Adrenal gland (tissue), 19 donors: Measurements from ENCODE around the gene RPS8. TPM values are rescaled to one million over a fixed set of nuclear protein-coding genes. Genes with fewer than 3 reads are reported as not detected.

Experiments
- DNase-seq, 7 donors: peaks; one replicate each; pipeline ENCODE4 v3.0.0-alpha.2; 2019 to 2020
- H3K27ac ChIP-seq, 5 donors: fragments of 200-600 bp; sonication (generic) in 4 of 5; 1 replicate in 3 of 5; 2 replicates in 2 of 5; pipeline versions ENCODE4 v1.5.1 to v1.8.0; 2016 to 2020; ENCODE audit warnings: mild to moderate bottlenecking in 1 of 5
- H3K27me3 ChIP-seq: fragments of 200-600 bp; 2 replicates; pipeline ENCODE4 v1.8.0; 2021
- H3K36me3 ChIP-seq, 2 donors: fragments of 200-600 bp; replicated peaks in 1 of 2; 1 replicate in 1 of 2; 2 replicates in 1 of 2; pipeline versions ENCODE4 v1.5.1 to v1.8.0; 2018 to 2022
- H3K4me1 ChIP-seq, 2 donors: fragments of 200-600 bp; replicated peaks in 1 of 2; 1 replicate in 1 of 2; 2 replicates in 1 of 2; pipeline versions ENCODE4 v1.5.1 to v1.8.0; 2018 to 2021
- H3K4me3 ChIP-seq, 4 donors: fragments of 200-600 bp; sonication (generic) in 3 of 4; one replicate each; pipeline ENCODE4 v1.5.1; 2016 to 2018
- H3K9me3 ChIP-seq, 3 donors: fragments of 200-600 bp; sonication (generic) in 1 of 3; replicated peaks in 1 of 3; 1 replicate in 2 of 3; 2 replicates in 1 of 3; pipeline versions ENCODE4 v1.5.1 to v1.8.0; 2016 to 2021
- CTCF ChIP-seq, 6 experiments: fragments of 450-650 bp in 4 of 6; fragments of 200-600 bp in 2 of 6; sonication (generic) in 1 of 6; IDR thresholded peaks; 1 replicate in 5 of 6; 2 replicates in 1 of 6; pipeline versions ENCODE4 v1.5.1 to v1.8.0; 2016 to 2021; ENCODE audit warnings: antibody characterized with exemption in 6 of 6, mild to moderate bottlenecking in 2 of 6, moderate library complexity in 1 of 6
- POLR2A ChIP-seq, 2 donors: fragments of 450-650 bp; IDR thresholded peaks; one replicate each; pipeline ENCODE4 v1.6.1; 2017; ENCODE audit warnings: antibody characterized with exemption in 2 of 2, mild to moderate bottlenecking in 2 of 2, moderate library complexity in 1 of 2
- WGBS, 4 donors: extraction: QIAGEN DNeasy Blood & Tissue Kit in 2 of 4; methylation state at CpG; one replicate each; pipeline versions ENCODE4 v1.1.5 to v1.1.7; 2013 to 2017; 5-methylcytosine and 5-hydroxymethylcytosine counted together
- intact Hi-C, 2 donors: fragments of 100-400 bp; cut with DNase I; formaldehyde crosslinking; loops; one replicate each; pipeline versions ENCODE4 v1.14.1 to v1.15.0; 2022 to 2023
- long read RNA-seq, 10 donors: library from polyadenylated mRNA in 3 of 10; unstranded in 2 of 10; stranded (forward) in 1 of 10; transcript quantifications; one replicate each; pipeline ENCODE4 v2.0.0 and lab custom pipeline, GENCODE V29; 2021 to 2026
- polyA plus RNA-seq, 3 donors: library from polyadenylated mRNA; stranded (reverse); fragments of 200-250 nt in 2 of 3; fragments of 350-450 nt in 1 of 3; fragmentation: Illumina TruSeq in 1 of 3; extraction: RNeasy Lipid Tissue Mini Kit (QIAGEN cat#74804) in 1 of 3; gene quantifications; one replicate each; pipeline ENCODE4 v1.2.3, GENCODE V29; 2013 to 2014
- total RNA-seq, 9 donors: library from RNA; depleted of rRNA in 4 of 9; stranded (reverse); fragments of >200 nt in 4 of 9; fragments of 120-200 nt in 1 of 9; fragmentation: NEBNext Ultra II Directional in 1 of 9; extraction: Animal tissue kit (Norgen Biotek cat#: 25700) in 1 of 9; gene quantifications; one replicate each; pipeline versions ENCODE4 v1.1.0 to v1.2.4, GENCODE V29; 2013 to 2023
- donor health status: healthy with polysubstance abuse.
- donor health status: Bipolar disorder and iron deficiency.
- donor health status: DM: yes; HTN: yes; CAD: no.
- donor health status: DM: no; HTN: no; CAD: no.
- donor health status: DM: no; HTN: no; CAD: no.
- donor health status: DM: yes; HTN: yes; CAD: no.

RPS8 gene
- total RNA-seq (1,000 to 10,000 TPM; 1,508 to 2,877 (median 2,470) TPM), polyA plus RNA-seq (1,000 to 10,000 TPM; 1,753 to 3,127 (median 2,737) TPM)
- long read RNA-seq, donor 1, transcript RPS8-205 (2 exons, 391 nt): minor isoform, 66 of 1,914 reads
- long read RNA-seq, donor 1, transcript RPS8-203 (3 exons, 898 nt): minor isoform, 88 of 1,914 reads
- long read RNA-seq, donor 1, transcript RPS8-207 (5 exons, 1,115 nt): minor isoform, 232 of 1,914 reads
- long read RNA-seq, donor 1, transcript RPS8-202 (6 exons, 881 nt): major isoform, 851 of 1,914 reads
- long read RNA-seq, donor 1, partial matches to known transcripts: 576 of 1,914 reads
- long read RNA-seq, donor 1, other reads (novel, unspliced or antisense): 82 of 1,914 reads
- long read RNA-seq, donor 2, transcript RPS8-207 (5 exons, 1,115 nt): minor isoform, 135 of 1,169 reads
- long read RNA-seq, donor 2, transcript RPS8-205 (2 exons, 391 nt): minor isoform, 52 of 1,169 reads
- long read RNA-seq, donor 2, transcript RPS8-202 (6 exons, 881 nt): major isoform, 629 of 1,169 reads
- long read RNA-seq, donor 2, transcript RPS8-203 (3 exons, 898 nt): minor isoform, 73 of 1,169 reads
- long read RNA-seq, donor 2, partial matches to known transcripts: 222 of 1,169 reads
- long read RNA-seq, donor 2, other reads (novel, unspliced or antisense): 45 of 1,169 reads
- long read RNA-seq, donor 3, transcript RPS8-207 (5 exons, 1,115 nt): minor isoform, 115 of 1,077 reads
- long read RNA-seq, donor 3, transcript RPS8-205 (2 exons, 391 nt): minor isoform, 72 of 1,077 reads
- long read RNA-seq, donor 3, transcript RPS8-202 (6 exons, 881 nt): major isoform, 439 of 1,077 reads
- long read RNA-seq, donor 3, transcript RPS8-203 (3 exons, 898 nt): minor isoform, 54 of 1,077 reads
- long read RNA-seq, donor 3, partial matches to known transcripts: 332 of 1,077 reads
- long read RNA-seq, donor 3, other reads (novel, unspliced or antisense): 61 of 1,077 reads
- long read RNA-seq, donor 4, transcript RPS8-207 (5 exons, 1,115 nt): minor isoform, 127 of 1,454 reads
- long read RNA-seq, donor 4, transcript RPS8-201 (6 exons, 685 nt): minor isoform, 5 of 1,454 reads
- long read RNA-seq, donor 4, transcript RPS8-202 (6 exons, 881 nt): major isoform, 698 of 1,454 reads
- long read RNA-seq, donor 4, partial matches to known transcripts: 597 of 1,454 reads
- long read RNA-seq, donor 4, other reads (novel, unspliced or antisense): 24 of 1,454 reads
- long read RNA-seq, donor 5, transcript RPS8-207 (5 exons, 1,115 nt): minor isoform, 40 of 911 reads
- long read RNA-seq, donor 5, transcript RPS8-202 (6 exons, 881 nt): major isoform, 817 of 911 reads
- long read RNA-seq, donor 5, transcript RPS8-205 (2 exons, 391 nt): minor isoform, 6 of 911 reads
- long read RNA-seq, donor 5, transcript RPS8-203 (3 exons, 898 nt): minor isoform, 5 of 911 reads
- long read RNA-seq, donor 5, partial matches to known transcripts: 26 of 911 reads
- long read RNA-seq, donor 5, other reads (novel, unspliced or antisense): 12 of 911 reads
- long read RNA-seq, donor 6, transcript RPS8-203 (3 exons, 898 nt): minor isoform, 5 of 1,461 reads
- long read RNA-seq, donor 6, transcript RPS8-202 (6 exons, 881 nt): major isoform, 618 of 1,461 reads
- long read RNA-seq, donor 6, transcript RPS8-207 (5 exons, 1,115 nt): minor isoform, 102 of 1,461 reads
- long read RNA-seq, donor 6, partial matches to known transcripts: 707 of 1,461 reads
- long read RNA-seq, donor 6, other reads (novel, unspliced or antisense): 26 of 1,461 reads
- long read RNA-seq, donor 7, transcript RPS8-205 (2 exons, 391 nt): minor isoform, 43 of 940 reads
- long read RNA-seq, donor 7, transcript RPS8-207 (5 exons, 1,115 nt): minor isoform, 110 of 940 reads
- long read RNA-seq, donor 7, transcript RPS8-203 (3 exons, 898 nt): minor isoform, 37 of 940 reads
- long read RNA-seq, donor 7, transcript RPS8-202 (6 exons, 881 nt): major isoform, 503 of 940 reads
- long read RNA-seq, donor 7, partial matches to known transcripts: 219 of 940 reads
- long read RNA-seq, donor 7, other reads (novel, unspliced or antisense): 20 of 940 reads
- long read RNA-seq, donor 8, transcript RPS8-203 (3 exons, 898 nt): minor isoform, 55 of 1,658 reads
- long read RNA-seq, donor 8, transcript RPS8-205 (2 exons, 391 nt): minor isoform, 31 of 1,658 reads
- long read RNA-seq, donor 8, transcript RPS8-207 (5 exons, 1,115 nt): minor isoform, 183 of 1,658 reads
- long read RNA-seq, donor 8, transcript RPS8-202 (6 exons, 881 nt): major isoform, 1,118 of 1,658 reads
- long read RNA-seq, donor 8, partial matches to known transcripts: 189 of 1,658 reads
- long read RNA-seq, donor 8, other reads (novel, unspliced or antisense): 65 of 1,658 reads
- long read RNA-seq, donor 9, transcript RPS8-205 (2 exons, 391 nt): minor isoform, 96 of 1,308 reads
- long read RNA-seq, donor 9, transcript RPS8-202 (6 exons, 881 nt): major isoform, 499 of 1,308 reads
- long read RNA-seq, donor 9, transcript RPS8-203 (3 exons, 898 nt): minor isoform, 86 of 1,308 reads
- long read RNA-seq, donor 9, transcript RPS8-207 (5 exons, 1,115 nt): minor isoform, 136 of 1,308 reads
- long read RNA-seq, donor 9, partial matches to known transcripts: 455 of 1,308 reads
- long read RNA-seq, donor 9, other reads (novel, unspliced or antisense): 29 of 1,308 reads
- long read RNA-seq, donor 10, transcript RPS8-203 (3 exons, 898 nt): minor isoform, 32 of 438 reads
- long read RNA-seq, donor 10, transcript RPS8-207 (5 exons, 1,115 nt): minor isoform, 68 of 438 reads
- long read RNA-seq, donor 10, transcript RPS8-205 (2 exons, 391 nt): minor isoform, 18 of 438 reads
- long read RNA-seq, donor 10, transcript RPS8-202 (6 exons, 881 nt): major isoform, 228 of 438 reads
- long read RNA-seq, donor 10, partial matches to known transcripts: 69 of 438 reads
- long read RNA-seq, donor 10, other reads (novel, unspliced or antisense): 18 of 438 reads

- intact Hi-C loops: loop anchor here in 1 of 2 donors (5.0 kb wide), 1 partner anchor 33 kb away; no protein-coding TSS in a partner anchor
- 0 to 1% (median 1%) methylated on average over 27 to 65 of the region's 65 CpGs for WGBS, 4 donors
- DNase-seq: peak; percentile 91 to 98 (median 94)
- peak; percentile 91 to 97 for TF ChIP-seq POLR2A (IDR thresholded peaks at IDR 0.05)
- no peak for TF ChIP-seq CTCF (IDR thresholded peaks at IDR 0.05)
- Histone ChIP-seq H3K9me3 (no peaks in the 10 kb centered on the region), H3K4me3 (peak within 1 kb of the TSS; percentile 13 to 97 (median 80)), H3K4me1 (peaks cover 21 to 33% of the 10 kb centered on the region in 2 donors), H3K27me3 (no peaks in the 10 kb centered on the region), H3K36me3 (peaks cover 0 to 36% of the 10 kb centered on the region in 2 donors), H3K27ac (peak within 1 kb of the TSS; percentile 94 to 99 (median 97))
Measured at GRCh38 chr1:44775078-44775929, at the start of gene RPS8. TSS of gene RPS8 (plus strand) at chr1:44775540. CDS start at chr1:44775597, 57 bp downstream.

DNA sequence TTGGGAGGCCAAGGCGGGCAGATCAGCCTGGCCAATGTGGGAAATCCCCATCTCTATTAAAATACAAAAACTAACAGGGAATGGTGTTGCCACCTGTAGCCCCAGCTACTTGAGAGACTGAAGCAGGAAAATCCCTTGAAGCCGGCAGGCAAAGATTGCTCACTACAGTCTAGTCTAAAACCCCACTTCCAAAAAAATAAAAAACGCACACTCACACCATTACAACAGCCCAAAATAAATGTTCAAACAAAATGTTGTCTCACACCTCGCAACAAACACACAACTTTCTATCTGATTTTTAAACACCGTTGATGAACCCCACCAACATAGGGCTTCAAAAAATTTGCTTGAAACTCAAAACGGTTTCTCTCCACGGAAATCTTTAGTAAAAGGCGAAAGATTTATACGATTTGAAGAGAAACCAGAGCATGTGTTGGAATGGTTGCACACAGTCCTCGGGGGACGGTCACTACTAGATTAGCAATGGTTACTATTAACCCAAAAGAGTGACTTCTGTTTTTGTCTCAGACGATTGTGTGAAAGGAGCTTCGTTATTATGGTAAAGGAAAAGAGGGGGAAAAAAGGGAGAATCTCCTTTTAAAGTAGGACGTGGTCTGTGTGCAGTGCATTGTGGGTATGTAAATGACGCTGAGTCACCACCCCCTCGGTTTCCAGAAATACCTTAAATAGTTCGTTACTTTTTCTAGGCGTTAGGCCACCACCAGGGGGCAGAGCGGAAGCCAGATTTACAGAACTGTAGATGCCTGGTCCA, 44.4 kb upstream of the RPS8 start, which contains the start of gene RNU5D-1:
TSS of gene RNU5D-1 (minus strand) at position 430 of the 772 bp plus-strand sequence.
- Histone ChIP-seq H3K27me3 (no peaks in the 10 kb centered on the region), H3K4me1 (peaks cover 0 to 14% of the 10 kb centered on the region in 2 donors), H3K36me3 (no peaks in the 10 kb centered on the region), H3K4me3 (peak within 1 kb of the TSS in 2 of 4 donors; percentile 6 to 38), H3K27ac (peak within 1 kb of the TSS; percentile 76 to 97 (median 88)), H3K9me3 (no peaks in the 10 kb centered on the region)
- intact Hi-C loops: loop anchor here in 1 of 2 donors (10.0 kb wide), 1 partner anchor 54 kb away; the partner anchor contains the start of gene BEST4
- WGBS, 4 donors: 1 to 2% (median 1%) methylated on average over 19 of the region's 19 CpGs
- TF ChIP-seq CTCF (IDR thresholded peaks at IDR 0.05): peak; percentile 83 to 94 (median 90)
- TF ChIP-seq POLR2A (IDR thresholded peaks at IDR 0.05): peak; percentile 86 to 99
- DNase-seq: peak; percentile 93 to 99 (median 98)
